ENCODE data around the gene RHOXF2B. TPM values are rescaled to one million over a fixed set of nuclear protein-coding genes. Genes with fewer than 3 reads are reported as not detected.

The RHOXF2B gene
- total and polyA plus RNA-seq, 4 donors: 0.12 TPM; not detected in 3

GRCh38 chrX:120022763-120023162 lies 54.7 kb downstream of the RHOXF2B start:
- ATAC-seq (ENCODE audit: insufficient read depth, low FRiP score) (no peak), DNase-seq (no peak)
- Histone ChIP-seq H3K4me1 (ENCODE audit: control insufficient read depth in 5 of 5, insufficient read depth in 5 of 5, low read length in 5 of 5) (no peaks in the 10 kb centered on the region), H3K36me3 (ENCODE audit: control insufficient read depth in 4 of 4, insufficient read depth in 4 of 4, low read length in 4 of 4) (no peaks in the 10 kb centered on the region), H3K27ac (ENCODE audit: low read depth in 1 of 2, low read length in 1 of 2) (no peak overlapping the region), H3K4me3 (no peak overlapping the region), H3K9ac (ENCODE audit: insufficient read depth in 1 of 2, low read length in 2 of 2) (no peak overlapping the region), H3K27me3 (ENCODE audit: control insufficient read depth in 3 of 3, insufficient read depth in 3 of 3, low read length in 2 of 3) (peaks cover 0 to 7% (median 7%) of the 10 kb centered on the region in 3 donors), H3K9me3 (ENCODE audit: control insufficient read depth in 4 of 4, insufficient read depth in 3 of 4, low read length in 3 of 4) (no peaks in the 10 kb centered on the region)
- TF ChIP-seq CTCF (IDR thresholded peaks at IDR 0.05; ENCODE audit: control extremely low read depth, extremely low read depth): no peak
- 62 to 81% methylated on average over 5 of the region's 5 CpGs for WGBS, 2 donors

Other genes with a start within 250 kb of the RHOXF2B start
- 1 to 10 TPM; 5.5 to 8.5 TPM for gene UPF3B, start 224.7 kb downstream of the RHOXF2B start, total RNA-seq
- gene UPF3B, start 224.7 kb downstream of the RHOXF2B start, polyA plus RNA-seq: 10 to 100 TPM in 1 of 2 donors, 1 to 10 TPM in 1; 5.0 to 11.7 TPM
- gene RNF113A, start 206.0 kb downstream of the RHOXF2B start, total RNA-seq: 10 to 100 TPM; 11.0 to 13.5 TPM
- gene RNF113A, start 206.0 kb downstream of the RHOXF2B start, polyA plus RNA-seq: 10 to 100 TPM; 16.3 to 17.0 TPM
- 10 to 100 TPM; 37.1 to 74.9 TPM for gene NDUFA1, start 205.9 kb downstream of the RHOXF2B start, total RNA-seq
- gene NDUFA1, start 205.9 kb downstream of the RHOXF2B start, polyA plus RNA-seq: 100 to 1,000 TPM; 100 to 247 TPM
- gene AKAP14, start 181.8 kb downstream of the RHOXF2B start, total RNA-seq: 1 to 10 TPM; 7.2 to 7.9 TPM
- 10 to 100 TPM in 1 of 2 donors, 1 to 10 TPM in 1; 7.6 to 10.4 TPM for gene AKAP14, start 181.8 kb downstream of the RHOXF2B start, polyA plus RNA-seq
- 1 to 10 TPM; 7.4 to 9.5 TPM for gene NKAP, start 133.9 kb downstream of the RHOXF2B start, total RNA-seq
- 1 to 10 TPM; 4.7 to 9.8 TPM for gene NKAP, start 133.9 kb downstream of the RHOXF2B start, polyA plus RNA-seq
- gene RHOXF1, start 38.2 kb upstream of the RHOXF2B start, total RNA-seq: not detected
- gene RHOXF1, start 38.2 kb upstream of the RHOXF2B start, polyA plus RNA-seq: under 1 TPM in 1 of 2 donors, not detected in 1; 0.37 TPM
- gene RHOXF2, start 80.9 kb upstream of the RHOXF2B start, total RNA-seq: not detected
- gene RHOXF2, start 80.9 kb upstream of the RHOXF2B start, polyA plus RNA-seq: not detected
- gene ZBTB33, start 173.1 kb upstream of the RHOXF2B start, total RNA-seq: 10 to 100 TPM; 10.6 to 21.0 TPM
- gene ZBTB33, start 173.1 kb upstream of the RHOXF2B start, polyA plus RNA-seq: 1 to 10 TPM; 3.1 to 5.3 TPM
- under 1 TPM; 0.54 to 0.80 TPM for gene TMEM255A, start 233.8 kb upstream of the RHOXF2B start, total RNA-seq
- gene TMEM255A, start 233.8 kb upstream of the RHOXF2B start, polyA plus RNA-seq: under 1 TPM; 0.20 to 0.37 TPM